Measurements from ENCODE around the gene NOSIP. TPM values are rescaled to one million over a fixed set of nuclear protein-coding genes. Genes with fewer than 3 reads are reported as not detected.
A peak's percentile ranks its signal among the peaks of the same experiment; 100 is the strongest.

The NOSIP gene
- total and polyA plus RNA-seq, 10 of the 15 experiments (the other 5 are each of a cell fraction or from before 2014, with no cell fraction given), result 7.2 to 85.5 (median 48.4) TPM

DNA sequence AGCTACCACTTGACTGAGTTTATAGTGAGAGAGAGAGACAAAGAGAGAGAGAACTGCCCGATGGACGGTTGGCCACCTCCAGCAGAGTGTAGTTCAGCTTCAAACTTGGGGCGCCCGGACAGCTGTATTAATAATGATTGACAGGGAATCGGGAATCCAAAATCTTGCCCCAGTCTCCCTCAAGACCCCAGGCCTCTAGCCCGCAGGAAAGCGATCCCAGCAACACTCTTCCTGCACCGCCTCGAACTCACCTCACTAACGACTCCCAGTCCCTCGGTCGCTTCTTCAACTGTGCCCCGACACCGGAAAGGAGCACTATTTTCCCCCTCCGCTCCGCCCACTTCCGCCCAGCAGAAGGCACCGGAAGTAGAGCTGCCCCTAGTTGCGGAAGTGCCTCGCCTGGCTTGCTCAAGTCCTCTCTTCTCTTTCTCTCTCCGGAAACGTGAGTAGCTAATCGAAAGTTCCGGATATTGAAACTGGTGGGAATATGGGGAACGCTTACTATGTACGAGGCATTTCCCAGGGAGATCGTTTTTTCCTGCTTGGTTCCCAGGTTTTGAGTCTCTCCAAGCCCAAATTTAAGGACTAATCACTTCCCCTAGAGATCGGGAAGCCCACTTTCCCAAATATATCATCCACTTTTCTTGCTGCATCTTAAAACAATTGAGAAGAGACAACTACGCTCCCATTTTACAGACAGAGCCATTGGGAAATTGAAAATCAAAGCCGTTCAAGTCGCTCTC is at the start of gene NOSIP (continued):
- TF ChIP-seq, protein P1, sequence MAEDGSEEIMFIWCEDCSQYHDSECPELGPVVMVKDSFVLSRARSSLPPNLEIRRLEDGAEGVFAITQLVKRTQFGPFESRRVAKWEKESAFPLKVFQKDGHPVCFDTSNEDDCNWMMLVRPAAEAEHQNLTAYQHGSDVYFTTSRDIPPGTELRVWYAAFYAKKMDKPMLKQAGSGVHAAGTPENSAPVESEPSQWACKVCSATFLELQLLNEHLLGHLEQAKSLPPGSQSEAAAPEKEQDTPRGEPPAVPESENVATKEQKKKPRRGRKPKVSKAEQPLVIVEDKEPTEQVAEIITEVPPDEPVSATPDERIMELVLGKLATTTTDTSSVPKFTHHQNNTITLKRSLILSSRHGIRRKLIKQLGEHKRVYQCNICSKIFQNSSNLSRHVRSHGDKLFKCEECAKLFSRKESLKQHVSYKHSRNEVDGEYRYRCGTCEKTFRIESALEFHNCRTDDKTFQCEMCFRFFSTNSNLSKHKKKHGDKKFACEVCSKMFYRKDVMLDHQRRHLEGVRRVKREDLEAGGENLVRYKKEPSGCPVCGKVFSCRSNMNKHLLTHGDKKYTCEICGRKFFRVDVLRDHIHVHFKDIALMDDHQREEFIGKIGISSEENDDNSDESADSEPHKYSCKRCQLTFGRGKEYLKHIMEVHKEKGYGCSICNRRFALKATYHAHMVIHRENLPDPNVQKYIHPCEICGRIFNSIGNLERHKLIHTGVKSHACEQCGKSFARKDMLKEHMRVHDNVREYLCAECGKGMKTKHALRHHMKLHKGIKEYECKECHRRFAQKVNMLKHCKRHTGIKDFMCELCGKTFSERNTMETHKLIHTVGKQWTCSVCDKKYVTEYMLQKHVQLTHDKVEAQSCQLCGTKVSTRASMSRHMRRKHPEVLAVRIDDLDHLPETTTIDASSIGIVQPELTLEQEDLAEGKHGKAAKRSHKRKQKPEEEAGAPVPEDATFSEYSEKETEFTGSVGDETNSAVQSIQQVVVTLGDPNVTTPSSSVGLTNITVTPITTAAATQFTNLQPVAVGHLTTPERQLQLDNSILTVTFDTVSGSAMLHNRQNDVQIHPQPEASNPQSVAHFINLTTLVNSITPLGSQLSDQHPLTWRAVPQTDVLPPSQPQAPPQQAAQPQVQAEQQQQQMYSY (CRISPR knock-in tag; IDR thresholded peaks at IDR 0.05), result no peak
- TF ChIP-seq BHLHE40 (IDR thresholded peaks at IDR 0.05; ENCODE audit: borderline replicate concordance in 1 of 2, low read depth in 2 of 2, low read length in 1 of 2), result peak in 1 of 2 experiments; percentile 51; a peak in 2 of 4 replicates
- TF ChIP-seq JUNB (IDR thresholded peaks at IDR 0.05), result no peak
- TF ChIP-seq RELA (IDR thresholded peaks at IDR 0.05; ENCODE audit: borderline replicate concordance, partially characterized antibody), result peak; percentile 88
- peak; percentile 53; the same call in 1 of the 2 replicates for TF ChIP-seq SPI1 (IDR thresholded peaks at IDR 0.05; ENCODE audit: borderline replicate concordance, insufficient read depth, low read depth, low read length)
- TF ChIP-seq CBX3 (IDR thresholded peaks at IDR 0.05; ENCODE audit: borderline replicate concordance, low read depth), result no peak
- TF ChIP-seq, protein P2, sequence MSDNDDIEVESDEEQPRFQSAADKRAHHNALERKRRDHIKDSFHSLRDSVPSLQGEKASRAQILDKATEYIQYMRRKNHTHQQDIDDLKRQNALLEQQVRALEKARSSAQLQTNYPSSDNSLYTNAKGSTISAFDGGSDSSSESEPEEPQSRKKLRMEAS (IDR thresholded peaks at IDR 0.05; ENCODE audit: low read depth, low read length), result no peak
- TF ChIP-seq ASH2L (IDR thresholded peaks at IDR 0.05; ENCODE audit: borderline replicate concordance, low read depth), result no peak
- TF ChIP-seq ZNF217 (IDR thresholded peaks at IDR 0.05), result no peak
- no peak for TF ChIP-seq ZNF622 (IDR thresholded peaks at IDR 0.05)
- TF ChIP-seq RUNX3 (IDR thresholded peaks at IDR 0.05; ENCODE audit: low read length), result peak; percentile 82
- peak; percentile 13 for TF ChIP-seq MEF2B (IDR thresholded peaks at IDR 0.05; ENCODE audit: partially characterized antibody, poor library complexity, severe bottlenecking)
- TF ChIP-seq, protein P3, sequence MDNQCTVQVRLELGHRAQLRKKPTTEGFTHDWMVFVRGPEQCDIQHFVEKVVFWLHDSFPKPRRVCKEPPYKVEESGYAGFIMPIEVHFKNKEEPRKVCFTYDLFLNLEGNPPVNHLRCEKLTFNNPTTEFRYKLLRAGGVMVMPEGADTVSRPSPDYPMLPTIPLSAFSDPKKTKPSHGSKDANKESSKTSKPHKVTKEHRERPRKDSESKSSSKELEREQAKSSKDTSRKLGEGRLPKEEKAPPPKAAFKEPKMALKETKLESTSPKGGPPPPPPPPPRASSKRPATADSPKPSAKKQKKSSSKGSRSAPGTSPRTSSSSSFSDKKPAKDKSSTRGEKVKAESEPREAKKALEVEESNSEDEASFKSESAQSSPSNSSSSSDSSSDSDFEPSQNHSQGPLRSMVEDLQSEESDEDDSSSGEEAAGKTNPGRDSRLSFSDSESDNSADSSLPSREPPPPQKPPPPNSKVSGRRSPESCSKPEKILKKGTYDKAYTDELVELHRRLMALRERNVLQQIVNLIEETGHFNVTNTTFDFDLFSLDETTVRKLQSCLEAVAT (IDR thresholded peaks at IDR 0.05), result peak; percentile 71; the same call in 1 of the 2 replicates
- no peak for TF ChIP-seq EP300 (IDR thresholded peaks at IDR 0.05; ENCODE audit: borderline replicate concordance in 1 of 2, control insufficient read depth in 1 of 2, low read depth in 2 of 2, low read length in 2 of 2)
- no peak for TF ChIP-seq FOXK2 (IDR thresholded peaks at IDR 0.05)
- peak; percentile 95 for TF ChIP-seq SMAD5 (IDR thresholded peaks at IDR 0.05; ENCODE audit: low read depth)
- TF ChIP-seq, protein P4, sequence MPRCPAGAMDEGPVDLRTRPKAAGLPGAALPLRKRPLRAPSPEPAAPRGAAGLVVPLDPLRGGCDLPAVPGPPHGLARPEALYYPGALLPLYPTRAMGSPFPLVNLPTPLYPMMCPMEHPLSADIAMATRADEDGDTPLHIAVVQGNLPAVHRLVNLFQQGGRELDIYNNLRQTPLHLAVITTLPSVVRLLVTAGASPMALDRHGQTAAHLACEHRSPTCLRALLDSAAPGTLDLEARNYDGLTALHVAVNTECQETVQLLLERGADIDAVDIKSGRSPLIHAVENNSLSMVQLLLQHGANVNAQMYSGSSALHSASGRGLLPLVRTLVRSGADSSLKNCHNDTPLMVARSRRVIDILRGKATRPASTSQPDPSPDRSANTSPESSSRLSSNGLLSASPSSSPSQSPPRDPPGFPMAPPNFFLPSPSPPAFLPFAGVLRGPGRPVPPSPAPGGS (IDR thresholded peaks at IDR 0.05; ENCODE audit: borderline replicate concordance, insufficient read depth, low read depth, low read length, poor library complexity, severe bottlenecking), result no peak
- TF ChIP-seq, protein P5, sequence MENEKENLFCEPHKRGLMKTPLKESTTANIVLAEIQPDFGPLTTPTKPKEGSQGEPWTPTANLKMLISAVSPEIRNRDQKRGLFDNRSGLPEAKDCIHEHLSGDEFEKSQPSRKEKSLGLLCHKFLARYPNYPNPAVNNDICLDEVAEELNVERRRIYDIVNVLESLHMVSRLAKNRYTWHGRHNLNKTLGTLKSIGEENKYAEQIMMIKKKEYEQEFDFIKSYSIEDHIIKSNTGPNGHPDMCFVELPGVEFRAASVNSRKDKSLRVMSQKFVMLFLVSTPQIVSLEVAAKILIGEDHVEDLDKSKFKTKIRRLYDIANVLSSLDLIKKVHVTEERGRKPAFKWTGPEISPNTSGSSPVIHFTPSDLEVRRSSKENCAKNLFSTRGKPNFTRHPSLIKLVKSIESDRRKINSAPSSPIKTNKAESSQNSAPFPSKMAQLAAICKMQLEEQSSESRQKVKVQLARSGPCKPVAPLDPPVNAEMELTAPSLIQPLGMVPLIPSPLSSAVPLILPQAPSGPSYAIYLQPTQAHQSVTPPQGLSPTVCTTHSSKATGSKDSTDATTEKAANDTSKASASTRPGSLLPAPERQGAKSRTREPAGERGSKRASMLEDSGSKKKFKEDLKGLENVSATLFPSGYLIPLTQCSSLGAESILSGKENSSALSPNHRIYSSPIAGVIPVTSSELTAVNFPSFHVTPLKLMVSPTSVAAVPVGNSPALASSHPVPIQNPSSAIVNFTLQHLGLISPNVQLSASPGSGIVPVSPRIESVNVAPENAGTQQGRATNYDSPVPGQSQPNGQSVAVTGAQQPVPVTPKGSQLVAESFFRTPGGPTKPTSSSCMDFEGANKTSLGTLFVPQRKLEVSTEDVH (IDR thresholded peaks at IDR 0.05; ENCODE audit: low read depth, partially characterized antibody), result peak; percentile 98
- TF ChIP-seq CHD4 (IDR thresholded peaks at IDR 0.05), result no peak
- TF ChIP-seq SP1 (IDR thresholded peaks at IDR 0.05; ENCODE audit: low read depth, low read length), result peak; percentile 88

All from GM12878 (cell line).